ENCODE data around the gene GNG13. TPM values are rescaled to one million over a fixed set of nuclear protein-coding genes. Genes with fewer than 3 reads are reported as not detected.
A peak's percentile ranks its signal among the peaks of the same experiment; 100 is the strongest.

Gene GNG13
- total RNA-seq, 1 donor from 2014 or later, result not detected

DNA sequence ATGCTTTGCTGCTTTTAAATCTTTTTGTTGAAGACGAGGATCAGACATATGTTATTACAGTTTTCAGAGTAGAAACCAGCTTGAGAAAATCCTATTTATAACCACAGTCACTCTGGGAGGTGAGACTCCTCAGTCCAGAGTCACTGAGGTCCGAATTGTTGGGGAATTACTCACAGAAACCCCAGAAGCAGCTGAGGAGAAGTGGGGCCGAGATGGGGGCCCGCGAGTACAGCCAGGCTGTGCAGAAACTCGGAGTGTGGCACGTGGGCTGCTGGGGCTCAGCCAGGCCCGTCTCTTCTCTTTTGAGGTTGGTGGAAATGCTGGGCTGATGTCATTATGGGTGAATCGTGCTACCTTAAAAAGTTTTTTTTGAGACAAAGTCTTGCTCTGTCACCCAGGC lies 14.4 kb upstream of the GNG13 start:
- peaks cover 3% of the 10 kb centered on the region for H3K9me3 Mint-ChIP-seq (ENCODE audit: low read depth)
- no peak overlapping the region for H3K27ac Mint-ChIP-seq
- peaks cover 3% of the 10 kb centered on the region for H3K36me3 Mint-ChIP-seq (ENCODE audit: insufficient read depth)
- peaks cover 21% of the 10 kb centered on the region for H3K27me3 Mint-ChIP-seq
- no peak overlapping the region for H3K4me3 Mint-ChIP-seq (ENCODE audit: low read depth)
- H3K4me1 Mint-ChIP-seq (ENCODE audit: low read depth), result no peaks in the 10 kb centered on the region
- TF ChIP-seq, protein P1, sequence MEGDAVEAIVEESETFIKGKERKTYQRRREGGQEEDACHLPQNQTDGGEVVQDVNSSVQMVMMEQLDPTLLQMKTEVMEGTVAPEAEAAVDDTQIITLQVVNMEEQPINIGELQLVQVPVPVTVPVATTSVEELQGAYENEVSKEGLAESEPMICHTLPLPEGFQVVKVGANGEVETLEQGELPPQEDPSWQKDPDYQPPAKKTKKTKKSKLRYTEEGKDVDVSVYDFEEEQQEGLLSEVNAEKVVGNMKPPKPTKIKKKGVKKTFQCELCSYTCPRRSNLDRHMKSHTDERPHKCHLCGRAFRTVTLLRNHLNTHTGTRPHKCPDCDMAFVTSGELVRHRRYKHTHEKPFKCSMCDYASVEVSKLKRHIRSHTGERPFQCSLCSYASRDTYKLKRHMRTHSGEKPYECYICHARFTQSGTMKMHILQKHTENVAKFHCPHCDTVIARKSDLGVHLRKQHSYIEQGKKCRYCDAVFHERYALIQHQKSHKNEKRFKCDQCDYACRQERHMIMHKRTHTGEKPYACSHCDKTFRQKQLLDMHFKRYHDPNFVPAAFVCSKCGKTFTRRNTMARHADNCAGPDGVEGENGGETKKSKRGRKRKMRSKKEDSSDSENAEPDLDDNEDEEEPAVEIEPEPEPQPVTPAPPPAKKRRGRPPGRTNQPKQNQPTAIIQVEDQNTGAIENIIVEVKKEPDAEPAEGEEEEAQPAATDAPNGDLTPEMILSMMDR (IDR thresholded peaks at IDR 0.05; ENCODE audit: unreplicated experiment), result no peak
- no peak for DNase-seq (ENCODE audit: low spot score, unreplicated experiment)

DNA sequence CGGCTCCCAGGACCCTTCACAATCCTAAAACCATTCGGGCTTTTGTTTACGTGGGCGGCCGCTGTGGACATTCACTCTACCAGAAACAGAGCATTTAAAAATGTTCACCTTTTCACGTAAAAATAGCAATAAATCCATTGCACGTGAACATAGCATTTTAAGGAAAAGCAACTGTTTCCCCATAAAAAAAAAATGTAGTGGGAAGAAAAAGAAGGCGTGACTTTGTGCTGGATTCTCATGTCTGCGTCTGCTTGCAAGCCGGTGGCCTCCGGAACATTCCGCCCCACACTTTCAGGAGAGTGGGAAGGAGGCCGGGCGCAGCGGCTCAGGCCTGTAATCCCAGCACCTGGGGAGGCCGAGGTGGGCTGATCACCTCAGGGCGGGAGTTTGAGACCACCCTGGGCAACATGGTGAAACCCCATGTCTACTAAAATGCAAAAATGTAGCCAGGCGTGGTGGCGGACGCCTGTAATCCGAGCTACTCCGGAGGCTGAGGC lies 13.4 kb upstream of the GNG13 start:
- Mint-ChIP-seq H3K4me3 (ENCODE audit: low read depth) (no peak overlapping the region), H3K27me3 (peaks cover 27% of the 10 kb centered on the region), H3K36me3 (ENCODE audit: insufficient read depth) (peaks cover 6% of the 10 kb centered on the region), H3K4me1 (ENCODE audit: low read depth) (no peaks in the 10 kb centered on the region), H3K9me3 (ENCODE audit: low read depth) (peaks cover 3% of the 10 kb centered on the region), H3K27ac (no peak overlapping the region)
- TF ChIP-seq, protein P1 (IDR thresholded peaks at IDR 0.05; ENCODE audit: unreplicated experiment), result no peak
- DNase-seq (ENCODE audit: low spot score, unreplicated experiment), result no peak

DNA sequence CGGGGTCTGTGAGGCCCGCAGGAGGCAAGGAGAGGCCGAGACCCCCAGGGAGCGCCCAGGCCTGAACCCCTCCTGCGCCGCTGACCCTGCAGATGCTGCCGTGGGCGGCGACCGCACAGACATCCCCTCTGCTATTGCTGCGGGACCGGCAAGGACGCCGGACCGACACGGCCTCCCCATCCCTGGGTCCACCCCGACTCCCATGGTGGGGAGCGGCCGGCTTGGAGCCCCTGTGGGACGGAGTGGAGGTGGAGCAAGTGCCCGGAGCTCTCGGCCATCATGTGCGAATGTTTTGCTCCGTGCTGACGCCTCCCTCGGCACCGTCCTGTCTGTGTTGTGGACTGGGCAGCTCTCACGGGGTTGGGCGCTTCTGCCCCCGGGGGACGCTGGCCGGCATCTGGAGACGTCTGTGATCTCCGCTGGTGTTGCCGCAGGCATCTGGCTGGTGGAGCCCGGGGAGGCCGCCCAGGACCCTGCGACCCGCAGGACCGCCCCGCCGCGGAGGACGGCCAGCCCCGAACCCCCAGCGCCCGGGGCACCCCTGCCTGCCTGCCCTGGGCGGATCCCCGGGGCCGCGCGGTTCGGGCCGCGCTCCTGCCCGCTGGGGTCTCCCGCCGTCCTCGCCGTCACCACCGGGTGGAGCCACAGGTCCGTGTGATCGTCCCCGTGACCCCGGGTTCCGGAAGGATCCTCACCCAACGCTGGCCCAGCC lies 12.8 kb upstream of the GNG13 start:
- Mint-ChIP-seq H3K4me1 (ENCODE audit: low read depth) (no peaks in the 10 kb centered on the region), H3K36me3 (ENCODE audit: insufficient read depth) (peaks cover 6% of the 10 kb centered on the region), H3K9me3 (ENCODE audit: low read depth) (peaks cover 3% of the 10 kb centered on the region), H3K27ac (no peak overlapping the region), H3K27me3 (peaks cover 31% of the 10 kb centered on the region), H3K4me3 (ENCODE audit: low read depth) (no peak overlapping the region)
- peak; percentile 60 for DNase-seq (ENCODE audit: low spot score, unreplicated experiment)
- TF ChIP-seq, protein P1 (IDR thresholded peaks at IDR 0.05; ENCODE audit: unreplicated experiment), result peak; percentile 84

GRCh38 chr16:808085-808386 lies 7.5 kb upstream of the GNG13 start:
- peaks cover 6% of the 10 kb centered on the region for H3K36me3 Mint-ChIP-seq (ENCODE audit: insufficient read depth)
- peak overlapping the region; percentile 95 for H3K27ac Mint-ChIP-seq
- H3K9me3 Mint-ChIP-seq (ENCODE audit: low read depth), result peaks cover 3% of the 10 kb centered on the region
- no peak for DNase-seq (ENCODE audit: low spot score, unreplicated experiment)
- H3K4me3 Mint-ChIP-seq (ENCODE audit: low read depth), result peak overlapping the region; percentile 90
- TF ChIP-seq, protein P1 (IDR thresholded peaks at IDR 0.05; ENCODE audit: unreplicated experiment), result no peak
- peaks cover 3% of the 10 kb centered on the region for H3K4me1 Mint-ChIP-seq (ENCODE audit: low read depth)
- H3K27me3 Mint-ChIP-seq, result peaks cover 43% of the 10 kb centered on the region

GRCh38 chr16:807347-808084 lies 7.0 kb upstream of the GNG13 start:
- peak overlapping the region; percentile 90 for H3K4me3 Mint-ChIP-seq (ENCODE audit: low read depth)

More at GRCh38 chr16:807347-808084, 7.0 kb upstream of the GNG13 start:
- Mint-ChIP-seq H3K27me3 (peaks cover 40% of the 10 kb centered on the region), H3K9me3 (ENCODE audit: low read depth) (peaks cover 3% of the 10 kb centered on the region), H3K4me1 (ENCODE audit: low read depth) (peaks cover 3% of the 10 kb centered on the region), H3K36me3 (ENCODE audit: insufficient read depth) (peaks cover 6% of the 10 kb centered on the region), H3K27ac (peak overlapping the region; percentile 95)
- peak; percentile 71 for DNase-seq (ENCODE audit: low spot score, unreplicated experiment)
- TF ChIP-seq, protein P1 (IDR thresholded peaks at IDR 0.05; ENCODE audit: unreplicated experiment), result no peak
